Measurements from ENCODE around the gene POLR3E.

DNA sequence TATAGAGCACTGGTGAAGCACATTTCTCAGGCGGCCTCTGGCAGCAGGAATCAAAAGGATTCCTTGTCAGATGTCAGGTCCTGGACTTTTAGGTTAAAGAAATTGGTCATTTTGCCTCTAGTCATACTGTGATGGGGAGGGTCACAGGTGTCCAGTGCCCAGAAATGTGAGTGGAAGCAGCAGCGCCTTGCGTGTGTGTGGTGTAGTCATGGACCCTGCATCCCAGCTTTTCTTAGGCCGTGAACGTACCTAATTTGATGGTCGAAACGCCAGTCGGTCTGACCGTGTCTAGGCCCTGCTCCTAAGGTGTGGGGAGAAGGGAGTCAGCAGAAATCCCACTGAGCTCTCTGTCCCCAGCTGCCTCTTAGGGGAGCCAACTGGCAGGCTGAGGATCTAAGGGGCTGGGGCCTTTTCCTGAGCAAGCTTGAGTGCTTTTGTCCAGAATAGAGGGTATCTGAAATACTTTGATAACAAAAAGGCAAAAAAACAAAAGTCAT lies 32.0 kb downstream of the POLR3E start:
- TF ChIP-seq EZH2 (IDR thresholded peaks at IDR 0.05; ENCODE audit: insufficient read depth, poor library complexity, severe bottlenecking) (no peak), EZH2phosphoT487 (IDR thresholded peaks at IDR 0.05; ENCODE audit: insufficient read depth, low read depth) (no peak)
